Vagina (tissue), 2 donors: Measurements from ENCODE around the gene RPS27L. TPM values are rescaled to one million over a fixed set of nuclear protein-coding genes. Genes with fewer than 3 reads are reported as not detected.

Experiments used
- DNase-seq, 2 donors: peaks; one replicate each; pipeline ENCODE4 v3.0.0-alpha.2; 2017; ENCODE audit errors: extremely low spot score in 2 of 2
- H3K27ac ChIP-seq: fragments of 200-600 bp; sonication (generic); one replicate; pipeline ENCODE4 v1.5.1; 2019
- H3K27me3 ChIP-seq: fragments of 200-600 bp; sonication (generic); one replicate; pipeline ENCODE4 v1.5.1; 2019
- H3K36me3 ChIP-seq, 2 donors: fragments of 200-600 bp; sonication (generic); one replicate each; pipeline ENCODE4 v1.5.1; 2017 to 2019
- H3K4me1 ChIP-seq: fragments of 200-600 bp; sonication (generic); one replicate; pipeline ENCODE4 v1.5.1; 2019
- H3K4me3 ChIP-seq, 2 donors: fragments of 200-600 bp; sonication (generic); 1 replicate in 1 of 2; 2 replicates in 1 of 2; pipeline ENCODE4 v1.5.1; 2016 to 2019
- H3K9me3 ChIP-seq: fragments of 200-600 bp; sonication (generic); one replicate; pipeline ENCODE4 v1.5.1; 2019
- CTCF ChIP-seq, 3 experiments: fragments of 450-650 bp in 2 of 3; fragments of 200-600 bp in 1 of 3; sonication (generic) in 1 of 3; IDR thresholded peaks; one replicate each; pipeline ENCODE4 v1.5.1; 2017 to 2019; ENCODE audit warnings: antibody characterized with exemption in 3 of 3, mild to moderate bottlenecking in 2 of 3, moderate library complexity in 2 of 3
- POLR2A ChIP-seq, 2 donors: fragments of 450-650 bp; IDR thresholded peaks; one replicate each; pipeline ENCODE4 v1.6.1; 2017; ENCODE audit warnings: antibody characterized with exemption in 2 of 2, mild to moderate bottlenecking in 2 of 2, moderate library complexity in 2 of 2
- POLR2AphosphoS5 ChIP-seq, 2 donors: sonication (generic); formaldehyde crosslinking; IDR thresholded peaks; one replicate each; pipeline ENCODE4 v1.9.0; 2017; ENCODE audit warnings: antibody characterized with exemption in 2 of 2, mild to moderate bottlenecking in 2 of 2, low read depth in 1 of 2; ENCODE audit not compliant: insufficient read depth in 1 of 2
- intact Hi-C: fragments of 100-400 bp; cut with DNase I; formaldehyde crosslinking; loops from one replicate; pipeline ENCODE4 v1.15.1; 2023
- total RNA-seq: library from RNA; depleted of rRNA; stranded (reverse); fragments of >200 nt; gene quantifications from one replicate; pipeline ENCODE4 v1.2.3, GENCODE V29; 2016

Gene RPS27L
- total RNA-seq = 74.6 TPM

GRCh38 chr15:63157118-63157843 lies at the start of gene RPS27L:
TSS of gene RPS27L (minus strand) at chr15:63157477. CDS start at chr15:63157405, 72 bp downstream.
- no peaks in the 10 kb centered on the region for H3K36me3 ChIP-seq
- peak within 1 kb of the TSS; percentile 84 to 92 for H3K4me3 ChIP-seq
- DNase-seq = peak; percentile 97 to 98
- TF ChIP-seq POLR2A (IDR thresholded peaks at IDR 0.05) (peak in 1 of 2 donors; percentile 88), CTCF (IDR thresholded peaks at IDR 0.05) (no peak), POLR2AphosphoS5 (IDR thresholded peaks at IDR 0.05; ENCODE audit: insufficient read depth in 1 of 2, low read depth in 1 of 2) (peak; percentile 53 to 95)
- peaks cover 30% of the 10 kb centered on the region for H3K4me1 ChIP-seq
- H3K9me3 ChIP-seq = no peaks in the 10 kb centered on the region
- peak within 1 kb of the TSS; percentile 97 for H3K27ac ChIP-seq
- no peaks in the 10 kb centered on the region for H3K27me3 ChIP-seq
- intact Hi-C loops = no loop called here

- intact Hi-C loops = no loop called here
- no peaks in the 10 kb centered on the region for H3K36me3 ChIP-seq
- H3K27me3 ChIP-seq = no peaks in the 10 kb centered on the region
- no peak overlapping the region for H3K4me3 ChIP-seq
- H3K9me3 ChIP-seq = no peaks in the 10 kb centered on the region
- no peak overlapping the region for H3K27ac ChIP-seq
- H3K4me1 ChIP-seq = peaks cover 28% of the 10 kb centered on the region
- DNase-seq = no peak
- TF ChIP-seq CTCF (IDR thresholded peaks at IDR 0.05) (no peak), POLR2AphosphoS5 (IDR thresholded peaks at IDR 0.05; ENCODE audit: insufficient read depth in 1 of 2, low read depth in 1 of 2) (no peak), POLR2A (IDR thresholded peaks at IDR 0.05) (no peak)
These were observed 48.8 kb upstream of the RPS27L start for GRCh38 chr15:63206079-63206478.

- H3K4me3 ChIP-seq = no peak overlapping the region
- no peaks in the 10 kb centered on the region for H3K36me3 ChIP-seq
- intact Hi-C loops = no loop called here
- TF ChIP-seq POLR2AphosphoS5 (IDR thresholded peaks at IDR 0.05; ENCODE audit: insufficient read depth in 1 of 2, low read depth in 1 of 2) (no peak), POLR2A (IDR thresholded peaks at IDR 0.05) (no peak), CTCF (IDR thresholded peaks at IDR 0.05) (no peak)
- H3K9me3 ChIP-seq = no peaks in the 10 kb centered on the region
- DNase-seq = no peak
- H3K27ac ChIP-seq = no peak overlapping the region
- H3K4me1 ChIP-seq = peaks cover 23% of the 10 kb centered on the region
- H3K27me3 ChIP-seq = no peaks in the 10 kb centered on the region
These were observed 46.3 kb upstream of the RPS27L start for GRCh38 chr15:63203451-63204090.

- no peak for DNase-seq
- Histone ChIP-seq H3K27ac (no peak overlapping the region), H3K27me3 (no peaks in the 10 kb centered on the region), H3K9me3 (no peaks in the 10 kb centered on the region), H3K4me3 (no peak overlapping the region), H3K4me1 (peaks cover 30% of the 10 kb centered on the region), H3K36me3 (no peaks in the 10 kb centered on the region)
- intact Hi-C loops = no loop called here
- TF ChIP-seq POLR2A (IDR thresholded peaks at IDR 0.05) = no peak
- TF ChIP-seq POLR2AphosphoS5 (IDR thresholded peaks at IDR 0.05; ENCODE audit: insufficient read depth in 1 of 2, low read depth in 1 of 2) = no peak
- TF ChIP-seq CTCF (IDR thresholded peaks at IDR 0.05) = no peak
These were observed 45.6 kb upstream of the RPS27L start for GRCh38 chr15:63202861-63203260.
